A549 (cell line): ENCODE measurements around the gene CIB4. TPM values are rescaled to one million over a fixed set of nuclear protein-coding genes. Genes with fewer than 3 reads are reported as not detected.

Source experiments
- ATAC-seq, 2 experiments: fragments of 200-7000 bp in 1 of 2; fragments of >200 bp in 1 of 2; cut with Nextera tagmentation in 1 of 2; cut with Tn5 transposase in 1 of 2; 3 replicates each; pipeline versions ENCODE4 v1.8.0 to v1.9.1; 2018 to 2020; ENCODE audit warnings: mild to moderate bottlenecking in 1 of 2, moderate library complexity in 1 of 2
- CTCF ChIA-PET: fragments of 300-600 bp; sonication (Branson Sonifier 250); formaldehyde crosslinking; extraction: SDS; loops from one replicate; lab custom pipeline; 2021; ENCODE audit warnings: antibody characterized with exemption, inconsistent platforms; lab: Yijun Ruan, JAX
- POLR2A ChIA-PET: fragments of 350-600 bp; formaldehyde crosslinking; extraction: SDS; loops from one replicate; lab custom pipeline; 2021; ENCODE audit warnings: antibody characterized with exemption, inconsistent platforms; lab: Yijun Ruan, JAX
- DNase-seq, 2 experiments: peaks; one replicate each; pipeline versions ENCODE4 v3.0.0 to v3.0.0-alpha.2; 2011 to 2016; ENCODE audit warnings: low read depth in 1 of 2, low spot score in 1 of 2
- FAIRE-seq: peaks from 2 replicates; lab custom pipeline; 2011; peaks lifted over from hg19 to GRCh38; lab: Jason Lieb, UNC
- H3K27ac ChIP-seq, 2 experiments: fragments of >200 bp; sonication (Bioruptor Twin); formaldehyde crosslinking; 3 replicates each; pipeline ENCODE4 v1.5.1; 2016 to 2017
- H3K4me1 ChIP-seq: fragments of >200 bp; sonication (Bioruptor Twin); formaldehyde crosslinking; 3 replicates; pipeline ENCODE4 v1.6.1; 2016
- H3K4me2 ChIP-seq: fragments of >200 bp; sonication (Bioruptor Twin); formaldehyde crosslinking; 3 replicates; pipeline ENCODE4 v1.6.1; 2016
- H3K4me3 ChIP-seq: fragments of >200 bp; sonication (Bioruptor Twin); formaldehyde crosslinking; 3 replicates; pipeline ENCODE4 v1.5.1; 2016
- H3K9me3 ChIP-seq: fragments of >200 bp; sonication (Bioruptor Twin); formaldehyde crosslinking; 3 replicates; pipeline ENCODE4 v1.6.1; 2016
- CEBPB ChIP-seq, 2 experiments: fragments of >200 bp in 1 of 2; sonication (Bioruptor Twin) in 1 of 2; formaldehyde crosslinking in 1 of 2; IDR thresholded peaks; 2 replicates each; pipeline ENCODE4 v1.6.1; 2012 to 2016
- E2F6 ChIP-seq: IDR thresholded peaks from 2 replicates; pipeline ENCODE4 v1.6.1; 2012; ENCODE audit warnings: low read depth, borderline replicate concordance
- EHMT2 ChIP-seq: fragments of 200-600 bp; sonication (generic); IDR thresholded peaks from 2 replicates; pipeline ENCODE4 v1.6.1; 2016; ENCODE audit warnings: antibody characterized with exemption, low read depth, mild to moderate bottlenecking, moderate library complexity
- ESRRA ChIP-seq: fragments of 150-350 bp; IDR thresholded peaks from 2 replicates; pipeline ENCODE4 v1.6.1; 2014; ENCODE audit warnings: mild to moderate bottlenecking, low read length, borderline replicate concordance
- HOXB5 ChIP-seq: fragments of 250-450 bp; sonication (Bioruptor Pico); IDR thresholded peaks from 2 replicates; pipeline ENCODE4 v1.5.0; 2020; ENCODE audit warnings: mild to moderate bottlenecking, moderate library complexity
- JUN ChIP-seq, 2 experiments: fragments of >200 bp; sonication (Bioruptor Twin); formaldehyde crosslinking; IDR thresholded peaks; 2 replicates in 1 of 2; 3 replicates in 1 of 2; pipeline ENCODE4 v1.6.1; 2016 to 2017
- MAZ ChIP-seq: fragments of 150-350 bp; IDR thresholded peaks from 2 replicates; pipeline ENCODE4 v1.6.1; 2014; ENCODE audit warnings: antibody characterized with exemption, low read depth, low read length, borderline replicate concordance
- NFE2L2 ChIP-seq: fragments of 150-350 bp; conservative IDR thresholded peaks from 2 replicates; pipeline ENCODE4 v1.6.1; 2014; ENCODE audit warnings: low read length
- NPAS2 ChIP-seq: fragments of 250-450 bp; sonication (Bioruptor Pico); IDR thresholded peaks from 2 replicates; pipeline ENCODE4 v1.8.0; 2022; ENCODE audit warnings: mild to moderate bottlenecking, moderate library complexity, borderline replicate concordance
- NR3C1 ChIP-seq: fragments of >200 bp; sonication (Bioruptor Twin); formaldehyde crosslinking; IDR thresholded peaks from 3 replicates; pipeline ENCODE4 v1.6.1; 2017
- RARB ChIP-seq: fragments of 250-450 bp; sonication (Bioruptor Pico); IDR thresholded peaks from 2 replicates; pipeline ENCODE4 v1.8.0; 2021; ENCODE audit warnings: mild to moderate bottlenecking, moderate library complexity
- RFX5 ChIP-seq: fragments of 450-650 bp; IDR thresholded peaks from 2 replicates; pipeline ENCODE4 v1.7.1; 2014; ENCODE audit warnings: antibody characterized with exemption, mild to moderate bottlenecking, moderate library complexity
- SMC3 ChIP-seq: fragments of >200 bp; sonication (Bioruptor Twin); formaldehyde crosslinking; IDR thresholded peaks from 3 replicates; pipeline ENCODE4 v1.6.1; 2018; ENCODE audit warnings: inconsistent platforms
- SREBF2 ChIP-seq: fragments of 450-650 bp; IDR thresholded peaks from 2 replicates; pipeline ENCODE4 v1.6.1; 2014; ENCODE audit warnings: mild to moderate bottlenecking, moderate library complexity
- TP53 ChIP-seq: fragments of 250-450 bp; sonication (Bioruptor Pico); IDR thresholded peaks from 2 replicates; pipeline ENCODE4 v1.5.0; 2021; ENCODE audit warnings: mild to moderate bottlenecking, moderate library complexity
- ZNF302 ChIP-seq: fragments of 250-450 bp; sonication (Bioruptor Pico); IDR thresholded peaks from 2 replicates; pipeline ENCODE4 v1.9.0; 2021; ENCODE audit warnings: inconsistent platforms, mild to moderate bottlenecking, moderate library complexity
- ZSCAN20 ChIP-seq: fragments of 250-450 bp; sonication (Bioruptor Pico); IDR thresholded peaks from 2 replicates; pipeline ENCODE4 v1.8.0; 2022; ENCODE audit warnings: mild to moderate bottlenecking, moderate library complexity
- WGBS: methylation state at CpG from one replicate; pipeline ENCODE4 v1.1.6; 2017; ENCODE audit errors: missing lambda C conversion rate; 5-methylcytosine and 5-hydroxymethylcytosine counted together
- polyA plus RNA-seq, 4 experiments: library from polyadenylated mRNA; depleted of rRNA in 3 of 4; stranded (reverse); fragments of >200 nt; fragmentation: RNase III in 1 of 4; extraction: RNeasy Plus Mini Kit Qiagen cat#74134 plus additional on column Dnase treatment in 1 of 4; gene quantifications; 2 replicates in 3 of 4; 3 replicates in 1 of 4; pipeline ENCODE4 v1.2.3, GENCODE V29; 2011 to 2017
- TF ChIP-seq, protein P1 (sequence below): fragments of 250-450 bp; sonication (Bioruptor Pico); IDR thresholded peaks from 2 replicates; pipeline ENCODE4 v1.5.0; 2020; ENCODE audit warnings: low read depth, mild to moderate bottlenecking, moderate library complexity
- TF ChIP-seq, protein P2 (sequence below): IDR thresholded peaks from 2 replicates; pipeline ENCODE4 v1.6.1; 2012
- TF ChIP-seq, protein P3 (sequence below): fragments of 250-450 bp; sonication (Bioruptor Pico); IDR thresholded peaks from 2 replicates; pipeline ENCODE4 v1.5.0; 2021; ENCODE audit warnings: mild to moderate bottlenecking, moderate library complexity, borderline replicate concordance

Gene CIB4
- polyA plus RNA-seq, 2 of the 4 experiments (the other 2 are of a cell fraction) = 0.30 to 1.0 TPM

DNA sequence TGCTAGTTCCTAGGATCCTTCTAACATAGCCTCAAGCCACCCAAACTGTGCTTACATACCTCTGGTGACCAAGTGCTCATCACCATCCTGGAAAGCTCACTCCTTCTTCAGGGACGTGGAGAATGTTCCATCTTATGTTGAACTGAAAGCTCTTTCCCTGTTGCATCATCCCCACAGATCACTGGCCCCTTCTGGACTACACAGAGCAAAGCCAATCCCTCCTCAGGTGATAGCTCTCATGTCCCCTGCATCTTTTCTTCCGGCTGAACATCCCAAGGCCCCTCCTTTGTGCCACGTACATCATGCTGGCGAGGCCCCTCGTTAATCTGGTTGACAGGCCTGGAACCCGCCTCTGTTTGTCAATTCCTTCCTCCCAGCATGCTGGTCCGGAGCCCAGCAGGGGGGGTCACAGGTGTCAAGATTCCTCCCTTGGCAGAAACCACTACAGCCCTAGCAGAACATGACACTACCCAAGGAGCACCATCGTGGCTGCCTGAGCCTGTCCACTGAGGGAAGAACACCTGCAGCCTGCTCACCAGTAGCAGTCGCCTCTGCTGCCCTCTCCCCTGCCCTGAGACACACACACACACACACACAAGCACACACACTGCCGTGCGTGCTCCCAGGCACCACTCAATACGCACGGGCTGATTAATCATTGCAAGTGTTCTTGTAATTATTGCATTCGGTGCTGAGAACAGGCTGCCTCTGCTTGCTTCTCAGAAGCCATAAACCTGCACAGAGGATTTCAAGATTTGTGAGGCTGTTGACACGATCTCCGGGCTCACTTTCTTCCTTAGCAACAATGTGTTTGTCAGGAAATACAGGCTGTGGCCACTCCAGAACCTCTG lies 45.0 kb upstream of the CIB4 start:
- H3K9me3 ChIP-seq = no peaks in the 10 kb centered on the region
- ChIA-PET POLR2A (no interaction called here), CTCF (interaction anchor here (1.0 to 8.1 kb wide), 5 partner anchors 12 to 80 kb away, joined by 3 to 34 read pairs (median 4); no protein-coding TSS in a partner anchor)
- H3K4me3 ChIP-seq = no peak overlapping the region
- TF ChIP-seq RFX5 = no peak
- no peak for TF ChIP-seq EHMT2
- no peak for TF ChIP-seq ESRRA
- TF ChIP-seq SMC3 = no peak
- TF ChIP-seq E2F6 = no peak
- TF ChIP-seq ZSCAN20 = no peak
- no peak for FAIRE-seq
- no peak overlapping the region for H3K4me2 ChIP-seq
- 45% methylated on average over 14 of the region's 16 CpGs for WGBS
- peak in 1 of 2 experiments; percentile 27; a peak in 3 of 6 replicates for ATAC-seq
- H3K4me1 ChIP-seq = peaks cover 6% of the 10 kb centered on the region; the same call in 1 of the 3 replicates
- H3K27ac ChIP-seq = no peak overlapping the region
- no peak for DNase-seq

- ATAC-seq (no peak), DNase-seq (no peak), FAIRE-seq (no peak)
- Histone ChIP-seq H3K4me2 (no peak overlapping the region), H3K27ac (no peak overlapping the region), H3K4me1 (peaks cover 6% of the 10 kb centered on the region; the same call in 1 of the 3 replicates), H3K9me3 (no peaks in the 10 kb centered on the region), H3K4me3 (no peak overlapping the region)
- WGBS = 62% methylated on average over 5 of the region's 5 CpGs
- POLR2A ChIA-PET = no interaction called here
- CTCF ChIA-PET = interaction anchor here (1.0 to 8.1 kb wide), 4 partner anchors 11 to 79 kb away, joined by 3 to 34 read pairs (median 18); no protein-coding TSS in a partner anchor
- TF ChIP-seq NPAS2 (CRISPR knock-in tag) = no peak
- TF ChIP-seq, protein P1, sequence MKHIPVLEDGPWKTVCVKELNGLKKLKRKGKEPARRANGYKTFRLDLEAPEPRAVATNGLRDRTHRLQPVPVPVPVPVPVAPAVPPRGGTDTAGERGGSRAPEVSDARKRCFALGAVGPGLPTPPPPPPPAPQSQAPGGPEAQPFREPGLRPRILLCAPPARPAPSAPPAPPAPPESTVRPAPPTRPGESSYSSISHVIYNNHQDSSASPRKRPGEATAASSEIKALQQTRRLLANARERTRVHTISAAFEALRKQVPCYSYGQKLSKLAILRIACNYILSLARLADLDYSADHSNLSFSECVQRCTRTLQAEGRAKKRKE (CRISPR knock-in tag) = no peak
- no peak for TF ChIP-seq SREBF2
- TF ChIP-seq MAZ = no peak
- no peak for TF ChIP-seq E2F6
- TF ChIP-seq JUN (IDR thresholded peaks at IDR 0.05) = no peak
- TF ChIP-seq, protein P2, sequence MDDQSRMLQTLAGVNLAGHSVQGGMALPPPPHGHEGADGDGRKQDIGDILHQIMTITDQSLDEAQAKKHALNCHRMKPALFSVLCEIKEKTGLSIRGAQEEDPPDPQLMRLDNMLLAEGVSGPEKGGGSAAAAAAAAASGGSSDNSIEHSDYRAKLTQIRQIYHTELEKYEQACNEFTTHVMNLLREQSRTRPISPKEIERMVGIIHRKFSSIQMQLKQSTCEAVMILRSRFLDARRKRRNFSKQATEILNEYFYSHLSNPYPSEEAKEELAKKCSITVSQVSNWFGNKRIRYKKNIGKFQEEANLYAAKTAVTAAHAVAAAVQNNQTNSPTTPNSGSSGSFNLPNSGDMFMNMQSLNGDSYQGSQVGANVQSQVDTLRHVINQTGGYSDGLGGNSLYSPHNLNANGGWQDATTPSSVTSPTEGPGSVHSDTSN = no peak
- no peak for TF ChIP-seq NFE2L2
Observed at GRCh38 chr2:26685341-26685740, 44.2 kb upstream of the CIB4 start.

GRCh38 chr2:26683583-26683982 lies 42.4 kb upstream of the CIB4 start:
- CTCF ChIA-PET = interaction anchor here (1.3 to 8.1 kb wide), 6 partner anchors 11 to 106 kb away, joined by 4 to 34 read pairs (median 7); no protein-coding TSS in a partner anchor
- H3K4me2 ChIP-seq = no peak overlapping the region
- WGBS = 57% methylated on average over 6 of the region's 6 CpGs
- no peak overlapping the region for H3K4me3 ChIP-seq
- no peak for FAIRE-seq
- no peaks in the 10 kb centered on the region for H3K9me3 ChIP-seq
- H3K27ac ChIP-seq = no peak overlapping the region
- TF ChIP-seq TP53 (CRISPR knock-in tag) (no peak), NR3C1 (no peak), ZNF302 (CRISPR knock-in tag) (no peak), CEBPB (IDR thresholded peaks at IDR 0.05) (no peak), RARB (CRISPR knock-in tag) (no peak), HOXB5 (CRISPR knock-in tag) (no peak), MAZ (no peak)
- TF ChIP-seq, protein P1 (CRISPR knock-in tag) = no peak
- TF ChIP-seq, protein P3, sequence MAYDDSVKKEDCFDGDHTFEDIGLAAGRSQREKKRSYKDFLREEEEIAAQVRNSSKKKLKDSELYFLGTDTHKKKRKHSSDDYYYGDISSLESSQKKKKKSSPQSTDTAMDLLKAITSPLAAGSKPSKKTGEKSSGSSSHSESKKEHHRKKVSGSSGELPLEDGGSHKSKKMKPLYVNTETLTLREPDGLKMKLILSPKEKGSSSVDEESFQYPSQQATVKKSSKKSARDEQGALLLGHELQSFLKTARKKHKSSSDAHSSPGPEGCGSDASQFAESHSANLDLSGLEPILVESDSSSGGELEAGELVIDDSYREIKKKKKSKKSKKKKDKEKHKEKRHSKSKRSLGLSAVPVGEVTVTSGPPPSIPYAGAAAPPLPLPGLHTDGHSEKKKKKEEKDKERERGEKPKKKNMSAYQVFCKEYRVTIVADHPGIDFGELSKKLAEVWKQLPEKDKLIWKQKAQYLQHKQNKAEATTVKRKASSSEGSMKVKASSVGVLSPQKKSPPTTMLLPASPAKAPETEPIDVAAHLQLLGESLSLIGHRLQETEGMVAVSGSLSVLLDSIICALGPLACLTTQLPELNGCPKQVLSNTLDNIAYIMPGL (CRISPR knock-in tag) = no peak
- POLR2A ChIA-PET = no interaction called here
- H3K4me1 ChIP-seq = peaks cover 6% of the 10 kb centered on the region; the same call in 1 of the 3 replicates
- peak in 1 of 2 experiments; percentile 26 for DNase-seq
- ATAC-seq = no peak
